Sigmoid colon (tissue), 4 donors: ENCODE results near the gene NFIC.

ENCODE experiments used
- CTCF ChIP-seq, 4 experiments: fragments of 450-650 bp in 3 of 4; fragments of 200-600 bp in 1 of 4; IDR thresholded peaks; one replicate each; pipeline ENCODE4 v1.5.1; 2016 to 2019; ENCODE audit warnings: antibody characterized with exemption in 4 of 4, mild to moderate bottlenecking in 3 of 4, moderate library complexity in 2 of 4
- EP300 ChIP-seq, 4 donors: sonication (generic); formaldehyde crosslinking; IDR thresholded peaks; one replicate each; pipeline ENCODE4 v1.6.1; 2017; ENCODE audit warnings: antibody characterized with exemption in 4 of 4
- POLR2A ChIP-seq, 2 donors: fragments of 450-650 bp; IDR thresholded peaks; one replicate each; pipeline ENCODE4 v1.6.1; 2016; ENCODE audit warnings: antibody characterized with exemption in 2 of 2, mild to moderate bottlenecking in 2 of 2, moderate library complexity in 2 of 2
- POLR2AphosphoS5 ChIP-seq, 4 donors: sonication (generic); formaldehyde crosslinking; IDR thresholded peaks; one replicate each; pipeline ENCODE4 v1.6.1; 2017; ENCODE audit warnings: antibody characterized with exemption in 4 of 4

GRCh38 chr19:3515891-3516422 lies 149.6 kb downstream of the NFIC start:
- no peak for TF ChIP-seq CTCF (IDR thresholded peaks at IDR 0.05)
- no peak for TF ChIP-seq POLR2A (IDR thresholded peaks at IDR 0.05)
- TF ChIP-seq EP300 (IDR thresholded peaks at IDR 0.05) = no peak
- no peak for TF ChIP-seq POLR2AphosphoS5 (IDR thresholded peaks at IDR 0.05)
